ENCODE measurements around the gene VAV2. TPM values are rescaled to one million over a fixed set of nuclear protein-coding genes. Genes with fewer than 3 reads are reported as not detected.

The VAV2 gene
- total RNA-seq, 1 experiment from 2014 or later: 24.7 TPM

DNA sequence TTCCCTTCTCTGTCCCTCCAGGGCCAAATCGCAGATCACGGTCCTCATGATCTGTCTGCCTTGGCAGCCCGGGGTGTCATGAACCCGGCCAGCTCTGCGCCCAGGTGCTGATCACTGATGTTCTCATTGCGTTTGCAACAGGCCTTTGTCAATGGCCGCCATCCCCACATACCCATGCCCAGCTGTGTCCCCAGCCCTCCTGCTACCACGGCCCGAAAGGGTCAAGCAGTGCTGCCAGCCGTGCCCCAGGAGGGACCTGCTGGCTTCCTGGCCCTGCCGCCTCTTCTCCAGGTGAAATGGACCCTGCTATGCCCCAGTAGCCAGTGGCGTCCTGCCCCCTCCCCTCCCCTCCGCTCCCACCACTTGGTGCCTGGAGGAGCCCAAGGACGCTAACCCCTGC is 12.8 kb upstream of the VAV2 start:
- no peak overlapping the region for H3K27ac ChIP-seq (ENCODE audit: low read length)
- no peak for ATAC-seq
- H3K36me3 ChIP-seq (ENCODE audit: control insufficient read depth, insufficient read depth, low read length): no peaks in the 10 kb centered on the region
- BruUV-seq (replicated peaks): no TSS peak
- no peaks in the 10 kb centered on the region for H3K4me1 ChIP-seq (ENCODE audit: control insufficient read depth, insufficient read depth, low read length)
- no peaks in the 10 kb centered on the region for H3K9me3 ChIP-seq (ENCODE audit: control insufficient read depth, insufficient read depth, low read depth, low read length)
- in situ Hi-C loops (cut with HindIII; ENCODE audit: low pct_unique_long_range_greater_than_20kb, low sequenced_read_pairs) (no loop called here), intact Hi-C loops (cut with micrococcal nuclease; ENCODE audit: unreplicated experiment) (no loop called here)
- no peak overlapping the region for H3K4me3 ChIP-seq (ENCODE audit: low read depth in 2 of 2, low read length in 2 of 2)
- H3K27me3 ChIP-seq (ENCODE audit: control insufficient read depth, insufficient read depth, low read length): no peaks in the 10 kb centered on the region
- no peak for DNase-seq (ENCODE audit: low read depth, low spot score)
- TF ChIP-seq, protein P1, sequence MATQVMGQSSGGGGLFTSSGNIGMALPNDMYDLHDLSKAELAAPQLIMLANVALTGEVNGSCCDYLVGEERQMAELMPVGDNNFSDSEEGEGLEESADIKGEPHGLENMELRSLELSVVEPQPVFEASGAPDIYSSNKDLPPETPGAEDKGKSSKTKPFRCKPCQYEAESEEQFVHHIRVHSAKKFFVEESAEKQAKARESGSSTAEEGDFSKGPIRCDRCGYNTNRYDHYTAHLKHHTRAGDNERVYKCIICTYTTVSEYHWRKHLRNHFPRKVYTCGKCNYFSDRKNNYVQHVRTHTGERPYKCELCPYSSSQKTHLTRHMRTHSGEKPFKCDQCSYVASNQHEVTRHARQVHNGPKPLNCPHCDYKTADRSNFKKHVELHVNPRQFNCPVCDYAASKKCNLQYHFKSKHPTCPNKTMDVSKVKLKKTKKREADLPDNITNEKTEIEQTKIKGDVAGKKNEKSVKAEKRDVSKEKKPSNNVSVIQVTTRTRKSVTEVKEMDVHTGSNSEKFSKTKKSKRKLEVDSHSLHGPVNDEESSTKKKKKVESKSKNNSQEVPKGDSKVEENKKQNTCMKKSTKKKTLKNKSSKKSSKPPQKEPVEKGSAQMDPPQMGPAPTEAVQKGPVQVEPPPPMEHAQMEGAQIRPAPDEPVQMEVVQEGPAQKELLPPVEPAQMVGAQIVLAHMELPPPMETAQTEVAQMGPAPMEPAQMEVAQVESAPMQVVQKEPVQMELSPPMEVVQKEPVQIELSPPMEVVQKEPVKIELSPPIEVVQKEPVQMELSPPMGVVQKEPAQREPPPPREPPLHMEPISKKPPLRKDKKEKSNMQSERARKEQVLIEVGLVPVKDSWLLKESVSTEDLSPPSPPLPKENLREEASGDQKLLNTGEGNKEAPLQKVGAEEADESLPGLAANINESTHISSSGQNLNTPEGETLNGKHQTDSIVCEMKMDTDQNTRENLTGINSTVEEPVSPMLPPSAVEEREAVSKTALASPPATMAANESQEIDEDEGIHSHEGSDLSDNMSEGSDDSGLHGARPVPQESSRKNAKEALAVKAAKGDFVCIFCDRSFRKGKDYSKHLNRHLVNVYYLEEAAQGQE (IDR thresholded peaks at IDR 0.05; ENCODE audit: insufficient read depth in 1 of 2, low read depth in 2 of 2, low read length in 1 of 2): no peak
- TF ChIP-seq, protein P2, sequence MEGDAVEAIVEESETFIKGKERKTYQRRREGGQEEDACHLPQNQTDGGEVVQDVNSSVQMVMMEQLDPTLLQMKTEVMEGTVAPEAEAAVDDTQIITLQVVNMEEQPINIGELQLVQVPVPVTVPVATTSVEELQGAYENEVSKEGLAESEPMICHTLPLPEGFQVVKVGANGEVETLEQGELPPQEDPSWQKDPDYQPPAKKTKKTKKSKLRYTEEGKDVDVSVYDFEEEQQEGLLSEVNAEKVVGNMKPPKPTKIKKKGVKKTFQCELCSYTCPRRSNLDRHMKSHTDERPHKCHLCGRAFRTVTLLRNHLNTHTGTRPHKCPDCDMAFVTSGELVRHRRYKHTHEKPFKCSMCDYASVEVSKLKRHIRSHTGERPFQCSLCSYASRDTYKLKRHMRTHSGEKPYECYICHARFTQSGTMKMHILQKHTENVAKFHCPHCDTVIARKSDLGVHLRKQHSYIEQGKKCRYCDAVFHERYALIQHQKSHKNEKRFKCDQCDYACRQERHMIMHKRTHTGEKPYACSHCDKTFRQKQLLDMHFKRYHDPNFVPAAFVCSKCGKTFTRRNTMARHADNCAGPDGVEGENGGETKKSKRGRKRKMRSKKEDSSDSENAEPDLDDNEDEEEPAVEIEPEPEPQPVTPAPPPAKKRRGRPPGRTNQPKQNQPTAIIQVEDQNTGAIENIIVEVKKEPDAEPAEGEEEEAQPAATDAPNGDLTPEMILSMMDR (IDR thresholded peaks at IDR 0.05): no peak
- no peak for TF ChIP-seq SIN3A (IDR thresholded peaks at IDR 0.05; ENCODE audit: borderline replicate concordance, insufficient read depth, low read depth, low read length)
- no peak for TF ChIP-seq POLR2AphosphoS5 (IDR thresholded peaks at IDR 0.05; ENCODE audit: low read depth, low read length)
- TF ChIP-seq TCF7L2 (IDR thresholded peaks at IDR 0.05; ENCODE audit: low read depth, low read length): no peak
- ChIA-PET POLR2A (no interaction called here), CTCF (no interaction called here)

DNA sequence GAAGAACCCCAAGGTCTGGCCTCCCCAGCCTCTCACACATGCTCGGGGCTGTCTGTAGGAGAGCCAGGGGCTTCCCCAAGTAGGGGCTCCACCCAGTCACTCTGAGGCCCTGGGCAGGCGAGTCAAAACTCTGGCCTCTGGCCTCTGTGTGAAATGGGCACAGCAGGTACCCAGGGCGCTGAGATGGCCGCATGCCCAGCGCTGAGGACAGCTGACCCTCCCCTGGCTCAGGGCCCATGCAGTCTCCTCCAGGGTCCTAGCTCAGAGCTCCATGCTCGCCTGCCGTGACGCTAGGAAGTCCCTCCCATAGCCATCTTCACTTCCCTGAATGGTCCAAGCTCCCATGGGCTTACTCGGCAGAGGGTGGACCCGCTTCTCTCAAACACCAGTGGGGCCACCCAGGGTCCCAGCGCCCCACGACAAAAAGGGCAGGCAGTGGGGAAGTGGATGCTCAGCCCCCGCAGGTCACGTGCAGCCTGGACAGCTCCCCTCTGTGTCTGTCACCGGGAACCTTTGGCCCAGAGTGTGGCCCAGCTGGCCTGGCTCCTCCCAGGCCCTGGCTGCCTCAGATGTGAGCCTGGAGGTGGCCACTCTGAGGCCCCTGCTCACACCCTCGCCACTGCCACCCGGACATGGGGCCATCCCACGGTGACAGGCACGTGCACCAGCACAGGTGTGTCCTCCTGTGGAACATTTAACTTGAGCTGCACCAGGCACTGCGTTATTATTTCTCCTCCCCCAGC is 12.2 kb upstream of the VAV2 start:
- no peak for TF ChIP-seq TCF7L2 (IDR thresholded peaks at IDR 0.05; ENCODE audit: low read depth, low read length)
- TF ChIP-seq SIN3A (IDR thresholded peaks at IDR 0.05; ENCODE audit: borderline replicate concordance, insufficient read depth, low read depth, low read length): no peak
- TF ChIP-seq, protein P2 (IDR thresholded peaks at IDR 0.05): no peak
- TF ChIP-seq POLR2AphosphoS5 (IDR thresholded peaks at IDR 0.05; ENCODE audit: low read depth, low read length): no peak
- TF ChIP-seq, protein P1 (IDR thresholded peaks at IDR 0.05; ENCODE audit: insufficient read depth in 1 of 2, low read depth in 2 of 2, low read length in 1 of 2): no peak
- in situ Hi-C loops (cut with HindIII; ENCODE audit: low pct_unique_long_range_greater_than_20kb, low sequenced_read_pairs): no loop called here
- ChIA-PET CTCF (no interaction called here), POLR2A (no interaction called here)
- Histone ChIP-seq H3K36me3 (ENCODE audit: control insufficient read depth, insufficient read depth, low read length) (no peaks in the 10 kb centered on the region), H3K9me3 (ENCODE audit: control insufficient read depth, insufficient read depth, low read depth, low read length) (no peaks in the 10 kb centered on the region), H3K27ac (ENCODE audit: low read length) (no peak overlapping the region), H3K4me1 (ENCODE audit: control insufficient read depth, insufficient read depth, low read length) (no peaks in the 10 kb centered on the region), H3K4me3 (ENCODE audit: low read depth in 2 of 2, low read length in 2 of 2) (no peak overlapping the region), H3K27me3 (ENCODE audit: control insufficient read depth, insufficient read depth, low read length) (no peaks in the 10 kb centered on the region)
- no TSS peak for BruUV-seq (replicated peaks)
- no peak for DNase-seq (ENCODE audit: low read depth, low spot score)
- no peak for ATAC-seq
- intact Hi-C loops (cut with micrococcal nuclease; ENCODE audit: unreplicated experiment): no loop called here
